ENCODE results near the gene ZNF613. TPM values are rescaled to one million over a fixed set of nuclear protein-coding genes. Genes with fewer than 3 reads are reported as not detected.
A peak's percentile ranks its signal among the peaks of the same experiment; 100 is the strongest.
"Not testable (repeated sequence)": the region's sequence is repeated elsewhere in the genome, so short reads cannot be mapped to it uniquely, and the experiment has no call there.

The ZNF613 gene
- total RNA-seq, 2 donors from 2014 or later, result 4.3 to 5.5 TPM

DNA sequence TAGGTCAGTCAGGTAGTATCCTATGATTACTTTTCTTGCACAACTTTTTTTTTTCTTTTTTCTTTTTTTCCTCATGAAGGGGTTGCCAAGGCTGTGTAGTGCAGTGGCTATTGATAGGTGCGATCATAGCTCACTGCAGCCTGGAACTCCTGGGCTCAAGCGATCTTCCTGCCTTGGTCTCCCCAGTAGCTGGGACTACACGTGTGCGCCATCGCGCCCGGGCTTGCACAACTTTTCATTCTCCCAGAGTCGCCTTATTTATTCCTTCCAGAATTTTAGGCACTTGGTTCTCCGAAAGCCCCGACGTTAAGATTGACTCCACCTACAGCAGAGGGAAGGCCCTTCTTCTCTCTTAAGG is 867 bp upstream of the ZNF613 start:
- DNase-seq, result no peak
- intact Hi-C loops (cut with DNase I), result loop anchor here in 1 of 2 donors (2.0 kb wide), 1 partner anchor 38 kb away; no protein-coding TSS in a partner anchor
- ATAC-seq, result peak in 1 of 2 donors; percentile 19

- DNase-seq (no peak), ATAC-seq (no peak)
- intact Hi-C loops (cut with DNase I), result loop anchor here in 1 of 2 donors (2.0 kb wide), 1 partner anchor 39 kb away; no protein-coding TSS in a partner anchor
Observed at GRCh38 chr19:51927859-51928258, 587 bp downstream of the ZNF613 start.

DNA sequence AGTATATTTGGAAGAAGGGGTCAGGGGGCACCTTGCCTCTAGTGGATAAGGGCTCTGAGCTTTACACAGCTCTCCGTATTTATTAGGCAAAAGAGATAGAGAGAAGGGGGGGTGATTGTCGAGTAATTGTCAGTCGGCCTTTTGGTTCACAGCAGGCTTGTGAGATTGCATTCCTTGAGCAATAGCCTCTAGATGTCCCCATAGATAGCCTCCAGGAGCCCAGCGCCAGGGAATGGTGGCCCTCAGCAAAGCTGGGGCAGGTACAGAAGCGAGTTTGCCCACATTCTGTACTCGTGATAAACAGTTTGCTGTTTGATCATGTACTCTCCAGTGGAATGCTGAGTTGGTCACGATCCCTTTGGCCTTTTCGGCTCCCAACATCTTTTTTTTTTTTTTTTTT is 4.6 kb downstream of the ZNF613 start:
- DNase-seq, result no peak
- ATAC-seq, result no peak
- intact Hi-C loops (cut with DNase I), result no loop called here

DNA sequence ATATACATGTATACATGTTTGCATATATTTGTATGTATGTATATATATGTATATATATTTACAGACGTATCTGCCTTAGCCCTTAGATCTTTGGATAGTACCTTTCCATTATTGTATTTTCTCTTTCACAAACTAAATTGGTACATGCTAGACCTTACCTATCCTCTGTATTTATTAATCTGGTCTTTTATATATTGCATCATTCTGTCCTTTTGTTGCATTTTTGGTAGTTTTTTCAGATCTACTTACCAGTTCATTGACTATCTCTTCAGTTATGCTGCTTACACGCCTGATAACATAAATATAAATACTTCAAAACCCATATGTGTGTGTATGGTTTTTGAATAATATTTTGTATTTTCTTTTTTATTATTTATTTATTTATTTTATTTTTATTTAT is 11.7 kb downstream of the ZNF613 start:
- ATAC-seq (no peak), DNase-seq (no peak)
- intact Hi-C loops (cut with DNase I), result no loop called here

GRCh38 chr19:51944798-51945552 is 17.7 kb downstream of the ZNF613 start:
- intact Hi-C loops (cut with DNase I), result no loop called here
- ATAC-seq (no peak), DNase-seq (no peak)

DNA sequence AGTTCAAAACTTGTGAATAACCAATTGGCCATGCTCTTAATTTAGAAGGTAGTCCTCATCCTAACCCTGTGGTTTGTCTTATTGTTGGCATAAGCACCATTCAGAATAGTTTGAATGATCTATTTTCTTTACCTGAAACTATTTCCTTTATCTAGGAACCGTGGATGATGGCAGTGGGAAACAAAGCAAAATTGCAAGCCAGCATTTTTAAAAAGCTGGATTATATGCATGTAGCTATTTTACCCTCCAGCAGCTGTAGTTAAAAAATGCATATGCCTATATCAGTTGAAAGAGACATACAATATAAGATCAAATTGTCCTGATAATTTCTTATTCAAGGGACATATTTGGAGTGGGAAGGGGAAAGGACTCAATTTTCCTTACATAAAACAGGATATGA is 19.3 kb downstream of the ZNF613 start:
- intact Hi-C loops (cut with DNase I), result no loop called here
- ATAC-seq, result no peak
- DNase-seq, result no peak

DNA sequence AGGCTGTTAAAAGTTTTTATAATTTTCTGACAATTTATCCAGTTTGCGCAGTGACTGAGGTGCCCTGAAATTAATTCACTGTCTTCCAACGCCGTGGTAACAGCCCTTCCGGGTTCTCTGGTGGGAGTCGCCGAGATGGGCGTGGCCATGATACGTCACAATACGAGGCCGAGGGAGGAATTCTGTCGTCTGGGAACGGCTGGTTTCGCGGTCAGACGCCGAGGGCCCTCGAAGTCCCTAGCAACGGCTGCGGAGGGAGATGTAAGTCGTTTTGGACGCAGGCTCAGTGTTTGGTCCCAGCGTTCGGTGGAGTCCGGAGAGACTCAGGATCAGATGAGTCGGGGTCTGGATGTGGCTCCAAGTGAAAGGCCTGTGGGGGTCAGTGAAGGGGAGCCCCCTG is 21.7 kb downstream of the ZNF613 start:
- intact Hi-C loops (cut with DNase I), result no loop called here
- ATAC-seq (peak; percentile 63 to 82), DNase-seq (peak; percentile 84)

DNA sequence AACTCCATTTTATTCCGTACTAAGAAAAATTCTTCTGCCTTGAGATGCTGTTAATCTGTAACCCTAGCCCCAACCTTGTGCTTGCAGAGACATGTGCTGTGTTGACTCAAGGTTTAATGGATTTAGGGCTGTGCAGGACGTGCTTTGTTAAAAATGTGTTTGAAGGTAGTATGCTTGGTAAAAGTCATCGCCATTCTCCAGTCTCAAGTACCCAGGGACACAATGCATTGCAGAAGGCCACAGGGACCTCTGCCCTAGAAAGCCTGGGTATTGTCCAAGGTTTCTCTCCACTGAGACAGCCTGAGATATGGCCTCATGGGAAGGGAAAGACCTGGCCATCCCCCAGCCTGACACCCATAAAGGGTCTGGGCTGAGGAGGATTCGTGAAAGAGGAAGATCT is 30.6 kb downstream of the ZNF613 start:
- DNase-seq; intact Hi-C loops (cut with DNase I); ATAC-seq: not testable (repeated sequence)

DNA sequence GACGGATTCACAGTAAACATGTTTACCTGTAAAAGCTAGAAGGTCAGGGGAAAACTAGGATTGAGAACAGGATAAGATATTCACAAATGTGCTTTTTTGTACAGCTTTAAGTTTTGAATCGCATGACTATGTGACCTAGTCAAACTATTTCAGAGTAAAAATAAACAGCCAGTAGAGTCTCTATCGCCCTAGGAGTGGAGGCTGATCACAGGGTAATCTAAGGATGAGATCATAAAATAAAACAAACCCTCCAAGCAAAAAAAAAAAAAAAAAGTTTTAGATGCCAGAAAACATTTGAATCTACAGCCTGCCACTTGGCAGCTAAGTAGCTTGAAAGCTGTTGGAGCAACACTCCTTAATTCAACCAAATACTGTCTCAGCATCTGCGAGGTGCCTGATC is 32.5 kb downstream of the ZNF613 start:
- intact Hi-C loops (cut with DNase I), result no loop called here
- peak in 1 of 2 donors; percentile 34 for ATAC-seq

GRCh38 chr19:51960621-51961233 is 33.5 kb downstream of the ZNF613 start:
- ATAC-seq; DNase-seq; intact Hi-C loops (cut with DNase I): not testable (repeated sequence)

More for the DNA sequence above, 32.5 kb downstream of the ZNF613 start:
- DNase-seq, result no peak

- ATAC-seq (no peak), DNase-seq (no peak)
- intact Hi-C loops (cut with DNase I), result no loop called here
Observed at GRCh38 chr19:51965583-51965982, 38.3 kb downstream of the ZNF613 start.

GRCh38 chr19:51970718-51971117 is 43.4 kb downstream of the ZNF613 start:
- no peak for DNase-seq
- no peak for ATAC-seq
- intact Hi-C loops (cut with DNase I), result no loop called here

DNA sequence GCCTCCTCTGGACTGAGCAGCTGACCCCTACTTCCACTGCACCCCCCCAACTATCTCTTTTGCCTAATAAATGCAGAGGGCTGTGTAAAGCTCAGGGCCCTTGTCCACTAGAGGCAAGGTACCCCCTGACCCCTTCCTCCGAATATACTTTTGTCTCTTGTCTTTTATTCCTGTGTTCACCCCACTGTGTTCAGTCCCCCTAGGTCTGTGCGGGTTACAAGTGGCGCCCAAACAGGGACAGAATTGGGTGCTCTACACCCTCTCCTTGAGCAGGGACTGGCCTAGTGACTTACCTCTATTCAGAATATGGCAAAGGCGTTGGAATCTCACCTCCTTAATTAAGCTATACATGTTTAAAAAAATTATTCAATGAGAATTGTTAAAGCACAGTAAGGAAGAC is 44.4 kb downstream of the ZNF613 start:
- intact Hi-C loops (cut with DNase I), result no loop called here
- no peak for DNase-seq
- ATAC-seq, result no peak

GRCh38 chr19:51975787-51976186 is 48.5 kb downstream of the ZNF613 start:
- intact Hi-C loops (cut with DNase I); ATAC-seq; DNase-seq: not testable (repeated sequence)

GRCh38 chr19:51976852-51977251 is 49.6 kb downstream of the ZNF613 start:
- ATAC-seq (no peak), DNase-seq (no peak)
- intact Hi-C loops (cut with DNase I), result no loop called here

- intact Hi-C loops (cut with DNase I), result no loop called here
- no peak for ATAC-seq
Observed at GRCh38 chr19:51977346-51977745, 50.1 kb downstream of the ZNF613 start.

GRCh38 chr19:51978882-51979281 is 51.6 kb downstream of the ZNF613 start:
- ATAC-seq, result no peak
- no peak for DNase-seq
- intact Hi-C loops (cut with DNase I), result no loop called here

More at GRCh38 chr19:51977346-51977745, 50.1 kb downstream of the ZNF613 start:
- DNase-seq, result no peak

DNA sequence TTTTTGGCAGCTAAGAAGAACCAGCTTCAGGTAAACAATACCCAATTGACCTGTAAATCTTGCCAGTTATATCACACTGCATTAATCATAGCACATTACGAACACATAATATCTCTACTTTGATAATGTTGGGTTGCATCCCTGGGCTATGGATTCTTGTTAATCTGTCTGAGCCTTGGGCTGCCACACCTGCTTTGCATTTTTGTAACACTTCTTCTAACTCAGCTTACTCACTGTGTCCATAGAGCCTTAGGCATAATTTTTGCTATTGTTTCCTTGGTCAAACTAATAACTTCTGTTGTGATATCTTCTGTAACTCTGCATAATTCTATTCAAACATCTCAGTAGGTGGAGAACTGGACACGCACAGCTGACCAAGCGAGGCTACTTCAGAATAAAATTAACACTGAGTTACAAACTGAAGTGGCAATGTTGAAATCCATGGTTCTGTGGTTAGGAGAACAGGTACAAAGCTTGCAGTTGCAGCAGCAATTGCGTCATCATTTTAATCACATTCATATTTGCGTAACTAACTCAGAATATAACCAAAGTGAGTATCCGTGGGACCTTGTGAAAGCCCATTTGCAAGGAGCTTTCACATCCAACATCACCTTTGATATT is 53.0 kb downstream of the ZNF613 start:
- ATAC-seq (no peak), DNase-seq (no peak)
- intact Hi-C loops (cut with DNase I), result no loop called here

DNA sequence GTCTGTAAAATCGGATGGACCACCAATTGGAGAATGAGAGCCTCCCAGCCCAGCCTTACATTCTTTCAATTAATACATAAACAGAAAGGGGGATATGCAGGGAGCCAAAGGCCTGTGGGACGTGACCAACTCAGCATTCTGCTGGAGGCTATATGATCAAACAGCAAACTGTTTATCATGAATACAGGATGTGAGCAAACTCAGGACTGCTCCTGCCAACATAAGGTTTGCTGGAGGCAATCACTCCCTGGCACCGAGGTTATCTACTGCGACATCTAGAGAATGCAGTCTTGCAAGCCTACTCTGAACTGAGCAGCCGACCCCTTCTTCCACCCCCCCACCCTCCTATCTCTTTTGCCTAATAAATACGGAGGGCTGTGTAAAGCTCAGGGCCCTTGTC is 53.7 kb downstream of the ZNF613 start:
- intact Hi-C loops (cut with DNase I), result not testable (repeated sequence)

DNA sequence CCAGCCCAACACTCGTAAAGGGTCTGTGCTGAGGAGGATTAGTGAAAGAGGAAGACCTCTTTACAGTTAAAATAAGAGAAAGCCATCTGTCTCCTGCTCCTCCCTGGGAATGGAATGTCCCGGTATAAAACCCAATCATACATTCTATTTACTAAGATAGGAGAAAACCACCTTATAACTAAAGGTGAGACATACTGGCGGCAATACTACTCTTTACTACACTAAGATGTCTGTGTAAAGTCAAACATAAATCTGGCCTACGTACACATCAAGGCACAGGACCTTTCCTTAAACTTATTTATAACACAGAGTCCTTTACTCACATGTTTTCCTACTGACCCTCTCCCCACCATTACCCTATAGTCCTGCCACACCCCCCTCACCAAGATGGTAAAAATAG is 56.1 kb downstream of the ZNF613 start:
- no peak for ATAC-seq
- intact Hi-C loops (cut with DNase I), result no loop called here
- DNase-seq, result no peak

More for the DNA sequence above, 53.7 kb downstream of the ZNF613 start:
- DNase-seq, ATAC-seq: not testable (repeated sequence)

Data from left cardiac atrium (tissue), 4 donors.